Measurements from ENCODE around the gene BRI3. TPM values are rescaled to one million over a fixed set of nuclear protein-coding genes. Genes with fewer than 3 reads are reported as not detected.

BRI3 gene
- total RNA-seq, 1 donor from 2014 or later: 61.6 TPM

DNA sequence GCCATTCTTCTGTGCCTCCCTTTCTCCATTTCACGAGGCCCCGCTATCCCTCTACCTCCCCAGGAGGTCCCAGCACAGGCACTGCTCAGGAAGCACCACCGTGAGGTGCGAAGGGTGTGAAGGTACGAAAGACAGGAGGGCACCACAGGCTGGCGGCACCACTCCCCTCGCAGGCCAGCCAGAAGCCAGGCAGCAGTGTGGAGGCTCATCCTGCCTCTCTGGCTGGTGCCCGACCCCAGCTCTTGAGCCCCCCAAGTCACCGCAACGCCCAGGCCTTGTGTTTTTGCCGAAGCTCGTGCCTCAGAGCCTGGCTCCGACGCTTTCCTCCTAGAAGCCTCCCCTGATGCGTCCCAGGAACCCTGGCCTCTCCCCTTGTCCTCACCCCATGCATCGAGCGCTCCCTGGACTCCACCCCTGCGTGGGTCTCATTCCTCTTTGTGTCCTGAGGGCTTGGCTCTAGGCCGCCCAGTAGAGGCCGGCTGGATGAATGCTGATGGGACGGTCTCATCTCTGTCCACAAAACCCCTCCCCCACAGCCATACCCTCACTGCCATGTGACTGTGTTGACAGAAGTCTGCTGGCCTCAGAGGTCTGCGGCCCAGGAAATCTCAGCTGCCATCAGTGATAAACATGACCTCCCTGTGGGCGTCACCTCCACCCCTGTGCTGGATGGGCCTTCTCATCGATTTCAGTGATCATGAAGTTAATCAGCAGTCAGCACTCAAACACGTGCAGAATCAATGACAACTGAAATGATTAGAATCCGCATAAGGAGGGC, 19.3 kb downstream of the BRI3 start:
- Histone ChIP-seq H3K4me3 (no peak overlapping the region), H3K4me1 (no peaks in the 10 kb centered on the region), H3K9me3 (peaks cover 0 to 17% of the 10 kb centered on the region in 2 donors), H3K27me3 (no peaks in the 10 kb centered on the region), H3K27ac (no peak overlapping the region), H3K36me3 (peaks cover 0 to 19% of the 10 kb centered on the region in 2 donors)
- no peak for DNase-seq (ENCODE audit: low spot score in 2 of 2)
- intact Hi-C loops (cut with DNase I): no loop called here
- TF ChIP-seq, protein P1, sequence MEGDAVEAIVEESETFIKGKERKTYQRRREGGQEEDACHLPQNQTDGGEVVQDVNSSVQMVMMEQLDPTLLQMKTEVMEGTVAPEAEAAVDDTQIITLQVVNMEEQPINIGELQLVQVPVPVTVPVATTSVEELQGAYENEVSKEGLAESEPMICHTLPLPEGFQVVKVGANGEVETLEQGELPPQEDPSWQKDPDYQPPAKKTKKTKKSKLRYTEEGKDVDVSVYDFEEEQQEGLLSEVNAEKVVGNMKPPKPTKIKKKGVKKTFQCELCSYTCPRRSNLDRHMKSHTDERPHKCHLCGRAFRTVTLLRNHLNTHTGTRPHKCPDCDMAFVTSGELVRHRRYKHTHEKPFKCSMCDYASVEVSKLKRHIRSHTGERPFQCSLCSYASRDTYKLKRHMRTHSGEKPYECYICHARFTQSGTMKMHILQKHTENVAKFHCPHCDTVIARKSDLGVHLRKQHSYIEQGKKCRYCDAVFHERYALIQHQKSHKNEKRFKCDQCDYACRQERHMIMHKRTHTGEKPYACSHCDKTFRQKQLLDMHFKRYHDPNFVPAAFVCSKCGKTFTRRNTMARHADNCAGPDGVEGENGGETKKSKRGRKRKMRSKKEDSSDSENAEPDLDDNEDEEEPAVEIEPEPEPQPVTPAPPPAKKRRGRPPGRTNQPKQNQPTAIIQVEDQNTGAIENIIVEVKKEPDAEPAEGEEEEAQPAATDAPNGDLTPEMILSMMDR (IDR thresholded peaks at IDR 0.05): no peak

DNA sequence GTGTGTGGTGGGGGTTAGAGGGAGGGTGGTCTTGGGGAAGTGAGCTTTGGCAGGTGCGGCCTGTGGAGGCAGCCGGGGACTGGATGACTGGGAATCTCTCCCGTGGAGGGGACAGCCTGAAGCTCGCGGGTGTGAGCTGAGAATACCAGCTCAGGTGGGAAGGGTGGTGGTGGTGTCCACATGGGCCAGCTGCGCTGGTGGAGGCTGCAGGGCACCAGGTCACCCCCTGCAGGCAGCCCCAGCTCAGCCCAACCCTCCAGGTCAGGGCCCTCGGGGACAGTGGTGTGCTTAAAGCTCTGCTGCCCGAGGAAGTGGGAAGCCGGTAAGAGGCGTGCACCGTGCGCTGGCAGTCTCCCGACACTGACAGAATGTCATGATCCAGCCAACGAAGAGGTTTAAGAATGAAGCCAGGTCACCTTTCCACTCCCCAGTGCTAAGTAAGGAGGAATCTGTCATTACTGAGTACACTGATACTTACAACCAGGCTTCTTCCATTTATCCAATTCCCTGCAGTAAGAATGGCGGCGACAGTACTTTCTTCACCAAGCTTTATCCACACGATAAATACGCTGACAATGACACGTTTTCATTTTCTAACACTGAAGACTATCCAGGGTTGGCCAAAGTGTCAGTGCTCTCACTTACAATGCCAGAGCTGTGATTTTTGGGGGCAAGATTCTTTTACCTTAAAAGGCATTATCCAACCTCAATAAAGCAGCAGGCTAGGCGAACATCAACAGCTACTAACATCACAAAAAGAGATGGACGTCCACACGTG, 20.4 kb downstream of the BRI3 start:
- Histone ChIP-seq H3K4me3 (no peak overlapping the region), H3K4me1 (no peaks in the 10 kb centered on the region), H3K9me3 (peaks cover 0 to 17% of the 10 kb centered on the region in 2 donors), H3K36me3 (peaks cover 4 to 26% of the 10 kb centered on the region in 2 donors), H3K27me3 (no peaks in the 10 kb centered on the region), H3K27ac (no peak overlapping the region)
- no peak for DNase-seq (ENCODE audit: low spot score in 2 of 2)
- TF ChIP-seq, protein P1 (IDR thresholded peaks at IDR 0.05): no peak
- intact Hi-C loops (cut with DNase I): no loop called here

DNA sequence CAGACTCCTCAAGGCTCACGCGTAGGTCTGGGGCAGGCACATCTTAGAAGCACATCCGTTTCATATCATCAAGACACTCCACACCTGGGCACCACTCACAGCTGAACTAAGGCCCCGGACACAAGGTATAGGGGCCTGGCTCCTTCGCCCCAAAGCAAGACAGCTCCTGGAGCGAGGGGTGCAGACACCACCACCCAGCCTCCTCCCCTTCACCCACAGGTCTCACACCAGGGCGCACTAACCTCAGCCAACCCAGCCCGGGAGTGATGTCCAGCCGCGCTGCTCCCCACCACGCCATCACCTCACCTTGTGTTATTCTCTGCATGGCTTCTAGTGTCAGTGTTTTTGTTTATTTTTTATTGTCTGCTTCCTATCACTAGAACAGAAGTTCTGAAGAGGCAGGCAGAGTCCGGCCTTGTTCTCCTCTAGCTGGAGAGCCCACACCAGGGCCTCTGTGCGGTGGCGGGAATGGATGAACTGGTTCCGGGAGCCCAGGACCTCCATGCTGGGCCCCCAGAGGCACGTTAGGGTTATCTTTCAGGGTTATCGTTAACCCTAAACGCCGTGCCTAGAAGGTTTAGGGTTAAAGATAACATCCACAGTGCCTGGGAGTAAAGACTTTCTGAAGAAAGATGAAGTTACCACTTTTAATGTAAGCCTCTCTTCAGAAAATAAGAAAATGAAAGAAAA, 21.8 kb downstream of the BRI3 start:
- intact Hi-C loops (cut with DNase I): no loop called here
- no peaks in the 10 kb centered on the region for H3K4me1 ChIP-seq
- peaks cover 10 to 35% of the 10 kb centered on the region in 2 donors for H3K36me3 ChIP-seq
- H3K4me3 ChIP-seq: no peak overlapping the region
- TF ChIP-seq, protein P1 (IDR thresholded peaks at IDR 0.05): no peak
- peaks cover 0 to 14% of the 10 kb centered on the region in 2 donors for H3K9me3 ChIP-seq
- DNase-seq (ENCODE audit: low spot score in 2 of 2): no peak
- no peak overlapping the region for H3K27ac ChIP-seq
- no peaks in the 10 kb centered on the region for H3K27me3 ChIP-seq

DNA sequence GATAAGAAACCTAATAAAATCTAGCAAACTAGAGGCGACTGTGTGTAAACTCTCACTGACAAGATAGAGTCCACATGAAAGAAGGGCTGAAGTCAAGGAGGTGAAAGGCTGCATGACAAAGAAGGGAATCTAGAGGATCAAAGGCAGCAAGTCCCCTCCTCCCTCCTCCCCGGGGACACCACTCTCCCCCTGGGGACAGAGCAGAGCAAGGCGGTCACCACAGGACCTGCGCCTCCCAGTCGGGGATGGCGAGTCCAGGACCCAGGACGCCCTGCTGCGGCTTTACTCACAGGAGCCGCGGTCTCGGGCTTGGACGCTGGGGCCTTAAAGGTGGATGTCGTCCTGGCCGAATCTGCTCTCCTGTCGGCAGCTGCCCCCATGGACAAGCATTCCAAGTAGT, 22.4 kb downstream of the BRI3 start:
- Histone ChIP-seq H3K4me3 (no peak overlapping the region), H3K4me1 (no peaks in the 10 kb centered on the region), H3K36me3 (peaks cover 10 to 41% of the 10 kb centered on the region in 2 donors), H3K27ac (no peak overlapping the region), H3K9me3 (peaks cover 0 to 14% of the 10 kb centered on the region in 2 donors), H3K27me3 (no peaks in the 10 kb centered on the region)
- no peak for DNase-seq (ENCODE audit: low spot score in 2 of 2)
- intact Hi-C loops (cut with DNase I): no loop called here
- TF ChIP-seq, protein P1 (IDR thresholded peaks at IDR 0.05): no peak

DNA sequence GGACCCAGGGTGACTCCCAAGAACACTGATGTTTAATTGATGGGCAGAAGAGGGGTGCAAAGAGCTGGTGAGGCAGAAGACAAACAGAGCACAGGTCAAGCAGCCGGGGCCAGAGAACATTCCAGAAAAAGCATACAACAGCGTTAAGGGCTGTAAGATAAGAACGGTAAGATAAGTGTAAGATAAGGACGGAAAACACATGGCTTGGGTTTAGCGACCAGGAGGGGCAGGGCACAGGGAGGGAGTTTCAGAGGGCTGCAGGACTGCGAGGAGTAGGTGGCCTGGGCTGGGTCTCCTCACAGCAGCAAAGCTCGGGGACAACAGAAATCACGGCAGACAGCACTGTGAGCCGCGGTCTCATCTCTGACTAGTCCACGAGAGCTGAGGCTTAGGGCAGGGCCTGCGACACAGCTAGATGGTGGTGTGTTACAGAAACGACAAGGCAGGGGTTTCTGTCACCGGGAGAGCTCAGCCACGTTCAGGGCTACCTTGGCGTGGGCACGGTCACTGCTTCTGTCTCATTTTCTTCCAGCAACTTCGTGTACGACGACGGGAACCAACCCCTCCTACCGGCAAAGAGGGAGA, 24.6 kb downstream of the BRI3 start:
- no peak overlapping the region for H3K4me3 ChIP-seq
- no peak for DNase-seq (ENCODE audit: low spot score in 2 of 2)
- no peaks in the 10 kb centered on the region for H3K4me1 ChIP-seq
- TF ChIP-seq, protein P1 (IDR thresholded peaks at IDR 0.05): no peak
- intact Hi-C loops (cut with DNase I): no loop called here
- H3K36me3 ChIP-seq: peaks cover 10 to 38% of the 10 kb centered on the region in 2 donors
- H3K27me3 ChIP-seq: no peaks in the 10 kb centered on the region
- no peak overlapping the region for H3K27ac ChIP-seq
- H3K9me3 ChIP-seq: peaks cover 0 to 6% of the 10 kb centered on the region in 2 donors

Measured in ascending aorta (tissue), 2 donors.